Ascending aorta (tissue), 2 donors: ENCODE data around the gene COMMD9. TPM values are rescaled to one million over a fixed set of nuclear protein-coding genes. Genes with fewer than 3 reads are reported as not detected.
"Not testable (repeated sequence)": the region's sequence is repeated elsewhere in the genome, so short reads cannot be mapped to it uniquely, and the experiment has no call there.

Source experiments
- DNase-seq, 2 donors: peaks; one replicate each; pipeline ENCODE4 v3.0.0-alpha.2; 2019; ENCODE audit warnings: low spot score in 2 of 2
- H3K27ac ChIP-seq, 2 donors: fragments of 200-600 bp; sonication (generic); one replicate each; pipeline ENCODE4 v1.5.1; 2016 to 2017; ENCODE audit warnings: mild to moderate bottlenecking in 1 of 2
- H3K27me3 ChIP-seq: fragments of 200-600 bp; sonication (generic); one replicate; pipeline ENCODE4 v1.5.1; 2017
- H3K36me3 ChIP-seq, 2 donors: fragments of 200-600 bp; sonication (generic); one replicate each; pipeline ENCODE4 v1.5.1; 2016
- H3K4me1 ChIP-seq, 2 donors: fragments of 200-600 bp; sonication (generic); one replicate each; pipeline ENCODE4 v1.5.1; 2016 to 2017; ENCODE audit warnings: mild to moderate bottlenecking in 1 of 2
- H3K4me3 ChIP-seq, 2 donors: fragments of 200-600 bp; sonication (generic); one replicate each; pipeline ENCODE4 v1.5.1; 2016 to 2017; ENCODE audit warnings: mild to moderate bottlenecking in 1 of 2
- H3K9me3 ChIP-seq, 2 donors: fragments of 200-600 bp; sonication (generic); one replicate each; pipeline ENCODE4 v1.5.1; 2016
- CTCF ChIP-seq, 3 experiments: fragments of 200-600 bp in 2 of 3; fragments of 450-650 bp in 1 of 3; sonication (generic) in 2 of 3; IDR thresholded peaks; one replicate each; pipeline ENCODE4 v1.5.1; 2016 to 2019; ENCODE audit warnings: antibody characterized with exemption in 3 of 3, mild to moderate bottlenecking in 1 of 3, moderate library complexity in 1 of 3
- intact Hi-C: fragments of 100-400 bp; cut with DNase I; formaldehyde crosslinking; loops from one replicate; pipeline ENCODE4 v1.15.1; 2023
- total RNA-seq: library from RNA; depleted of rRNA; stranded (reverse); fragments of >200 nt; gene quantifications from one replicate; pipeline ENCODE4 v1.1.0, GENCODE V29; 2016

Gene COMMD9
- total RNA-seq, 1 donor from 2014 or later = 69.2 TPM

- no peaks in the 10 kb centered on the region for H3K9me3 ChIP-seq
- H3K27me3 ChIP-seq = no peaks in the 10 kb centered on the region
- no peaks in the 10 kb centered on the region for H3K36me3 ChIP-seq
- DNase-seq = no peak
- H3K27ac ChIP-seq = no peak overlapping the region
- TF ChIP-seq CTCF (IDR thresholded peaks at IDR 0.05) = no peak
- intact Hi-C loops = no loop called here
- no peak overlapping the region for H3K4me3 ChIP-seq
- no peaks in the 10 kb centered on the region for H3K4me1 ChIP-seq
Measured at GRCh38 chr11:36326524-36327419, 37.5 kb upstream of the COMMD9 start.

- H3K27me3 ChIP-seq, H3K4me3 ChIP-seq, H3K27ac ChIP-seq, DNase-seq, H3K36me3 ChIP-seq, H3K9me3 ChIP-seq, intact Hi-C loops, H3K4me1 ChIP-seq: not testable (repeated sequence)
Measured at GRCh38 chr11:36325403-36325802, 36.2 kb upstream of the COMMD9 start.

- H3K4me3 ChIP-seq, intact Hi-C loops, H3K4me1 ChIP-seq, DNase-seq, H3K27ac ChIP-seq, H3K36me3 ChIP-seq, H3K9me3 ChIP-seq, H3K27me3 ChIP-seq: not testable (repeated sequence)
Measured at GRCh38 chr11:36324956-36325355, 35.7 kb upstream of the COMMD9 start.

GRCh38 chr11:36317992-36318391 is 28.8 kb upstream of the COMMD9 start:
- intact Hi-C loops = no loop called here
- no peak for TF ChIP-seq CTCF (IDR thresholded peaks at IDR 0.05)
- no peaks in the 10 kb centered on the region for H3K36me3 ChIP-seq
- H3K9me3 ChIP-seq = no peaks in the 10 kb centered on the region
- no peak for DNase-seq
- no peak overlapping the region for H3K27ac ChIP-seq
- no peaks in the 10 kb centered on the region for H3K27me3 ChIP-seq
- no peak overlapping the region for H3K4me3 ChIP-seq
- H3K4me1 ChIP-seq = no peaks in the 10 kb centered on the region

GRCh38 chr11:36316049-36316448 is 26.8 kb upstream of the COMMD9 start:
- no peak for TF ChIP-seq CTCF (IDR thresholded peaks at IDR 0.05)
- H3K36me3 ChIP-seq = no peaks in the 10 kb centered on the region
- H3K4me1 ChIP-seq = no peaks in the 10 kb centered on the region
- intact Hi-C loops = no loop called here
- H3K27ac ChIP-seq = no peak overlapping the region
- DNase-seq = no peak
- no peaks in the 10 kb centered on the region for H3K9me3 ChIP-seq
- no peaks in the 10 kb centered on the region for H3K27me3 ChIP-seq
- no peak overlapping the region for H3K4me3 ChIP-seq

- Histone ChIP-seq H3K4me3 (no peak overlapping the region), H3K27ac (no peak overlapping the region), H3K4me1 (no peaks in the 10 kb centered on the region), H3K9me3 (no peaks in the 10 kb centered on the region), H3K36me3 (no peaks in the 10 kb centered on the region), H3K27me3 (no peaks in the 10 kb centered on the region)
- no peak for TF ChIP-seq CTCF (IDR thresholded peaks at IDR 0.05)
- intact Hi-C loops = loop anchor here (5.0 kb wide), 1 partner anchor 88 kb away; no protein-coding TSS in a partner anchor
- DNase-seq = no peak
Measured at GRCh38 chr11:36314434-36314767, 25.2 kb upstream of the COMMD9 start.
